ENCODE data around the gene MTUS2. TPM values are rescaled to one million over a fixed set of nuclear protein-coding genes. Genes with fewer than 3 reads are reported as not detected.

The MTUS2 gene
- total RNA-seq, 1 donor: 0.36 TPM

- no peak for DNase-seq (ENCODE audit: insufficient read length, low spot score, missing footprints)
- no peak for TF ChIP-seq CTCF (IDR thresholded peaks at IDR 0.05; ENCODE audit: extremely low read depth, low read depth, low read length)
These were observed 687.2 kb downstream of the MTUS2 start for GRCh38 chr13:29507356-29507755.

GRCh38 chr13:29508130-29508875 is 688.2 kb downstream of the MTUS2 start:
- H4K20me1 ChIP-seq (ENCODE audit: insufficient read depth, low read length): peaks cover 4% of the 10 kb centered on the region
- TF ChIP-seq CTCF (IDR thresholded peaks at IDR 0.05; ENCODE audit: extremely low read depth, low read depth, low read length): peak; percentile 99
- no peaks in the 10 kb centered on the region for H3K9me3 ChIP-seq (ENCODE audit: low read depth, low read length)
- H3K4me3 ChIP-seq (ENCODE audit: insufficient read depth, low read length): no peak overlapping the region
- peaks cover 6% of the 10 kb centered on the region for H3K79me2 ChIP-seq (ENCODE audit: insufficient read depth, low read length)
- DNase-seq (ENCODE audit: insufficient read length, low spot score, missing footprints): peak; percentile 98
- H3K4me2 ChIP-seq (ENCODE audit: insufficient read depth, low read length): no peak overlapping the region
- peak overlapping the region; percentile 79 for H3K27ac ChIP-seq (ENCODE audit: low read depth, low read length)
- peaks cover 8% of the 10 kb centered on the region for H3K36me3 ChIP-seq (ENCODE audit: insufficient read depth, low read length)
- no peak overlapping the region for H2AFZ ChIP-seq (ENCODE audit: low read length)
- H3K27me3 ChIP-seq (ENCODE audit: insufficient read depth, low read length): peaks cover 5% of the 10 kb centered on the region
- H3K4me1 ChIP-seq (ENCODE audit: insufficient read depth, low read length): peaks cover 42% of the 10 kb centered on the region

More at GRCh38 chr13:29507356-29507755, 687.2 kb downstream of the MTUS2 start:
- peaks cover 6% of the 10 kb centered on the region for H3K79me2 ChIP-seq (ENCODE audit: insufficient read depth, low read length)
- peaks cover 46% of the 10 kb centered on the region for H3K4me1 ChIP-seq (ENCODE audit: insufficient read depth, low read length)
- H3K4me2 ChIP-seq (ENCODE audit: insufficient read depth, low read length): no peak overlapping the region
- H3K4me3 ChIP-seq (ENCODE audit: insufficient read depth, low read length): no peak overlapping the region
- H3K27me3 ChIP-seq (ENCODE audit: insufficient read depth, low read length): peaks cover 5% of the 10 kb centered on the region
- H3K9me3 ChIP-seq (ENCODE audit: low read depth, low read length): no peaks in the 10 kb centered on the region
- H2AFZ ChIP-seq (ENCODE audit: low read length): no peak overlapping the region
- H4K20me1 ChIP-seq (ENCODE audit: insufficient read depth, low read length): peaks cover 4% of the 10 kb centered on the region
- H3K27ac ChIP-seq (ENCODE audit: low read depth, low read length): no peak overlapping the region
- no peaks in the 10 kb centered on the region for H3K36me3 ChIP-seq (ENCODE audit: insufficient read depth, low read length)

GRCh38 chr13:29508876-29509252 is 688.7 kb downstream of the MTUS2 start:
- no peak for TF ChIP-seq CTCF (IDR thresholded peaks at IDR 0.05; ENCODE audit: extremely low read depth, low read depth, low read length)
- Histone ChIP-seq H3K36me3 (ENCODE audit: insufficient read depth, low read length) (peaks cover 12% of the 10 kb centered on the region), H3K27me3 (ENCODE audit: insufficient read depth, low read length) (peaks cover 5% of the 10 kb centered on the region), H3K4me1 (ENCODE audit: insufficient read depth, low read length) (peaks cover 41% of the 10 kb centered on the region), H3K27ac (ENCODE audit: low read depth, low read length) (peak overlapping the region; percentile 79), H3K79me2 (ENCODE audit: insufficient read depth, low read length) (peaks cover 6% of the 10 kb centered on the region), H2AFZ (ENCODE audit: low read length) (no peak overlapping the region), H4K20me1 (ENCODE audit: insufficient read depth, low read length) (peaks cover 4% of the 10 kb centered on the region), H3K9me3 (ENCODE audit: low read depth, low read length) (no peaks in the 10 kb centered on the region), H3K4me3 (ENCODE audit: insufficient read depth, low read length) (no peak overlapping the region), H3K4me2 (ENCODE audit: insufficient read depth, low read length) (no peak overlapping the region)
- DNase-seq (ENCODE audit: insufficient read length, low spot score, missing footprints): no peak

GRCh38 chr13:29509999-29510589 is 690.0 kb downstream of the MTUS2 start:
- peak overlapping the region; percentile 33 for H2AFZ ChIP-seq (ENCODE audit: low read length)
- H3K27me3 ChIP-seq (ENCODE audit: insufficient read depth, low read length): peaks cover 2% of the 10 kb centered on the region
- H3K4me2 ChIP-seq (ENCODE audit: insufficient read depth, low read length): no peak overlapping the region
- no peak overlapping the region for H3K4me3 ChIP-seq (ENCODE audit: insufficient read depth, low read length)
- peak; percentile 97 for DNase-seq (ENCODE audit: insufficient read length, low spot score, missing footprints)
- peaks cover 22% of the 10 kb centered on the region for H3K36me3 ChIP-seq (ENCODE audit: insufficient read depth, low read length)
- no peaks in the 10 kb centered on the region for H3K9me3 ChIP-seq (ENCODE audit: low read depth, low read length)
- peak overlapping the region; percentile 79 for H3K27ac ChIP-seq (ENCODE audit: low read depth, low read length)
- peaks cover 4% of the 10 kb centered on the region for H4K20me1 ChIP-seq (ENCODE audit: insufficient read depth, low read length)
- H3K4me1 ChIP-seq (ENCODE audit: insufficient read depth, low read length): peaks cover 41% of the 10 kb centered on the region
- no peak for TF ChIP-seq CTCF (IDR thresholded peaks at IDR 0.05; ENCODE audit: extremely low read depth, low read depth, low read length)
- H3K79me2 ChIP-seq (ENCODE audit: insufficient read depth, low read length): peaks cover 6% of the 10 kb centered on the region

All from osteoblast (primary cell).